PC-9 (cell line): Measurements from ENCODE around the gene CBX5.
A peak's percentile ranks its signal among the peaks of the same experiment; 100 is the strongest.

Experiments used
- CTCF ChIP-seq: fragments of 200-600 bp; sonication (generic); conservative IDR thresholded peaks from 2 replicates; pipeline ENCODE4 v1.6.1; 2017; ENCODE audit warnings: mixed run types, antibody characterized with exemption, mild to moderate bottlenecking, moderate library complexity
- EZH2 ChIP-seq: fragments of 200-600 bp; sonication (generic); IDR thresholded peaks from 2 replicates; pipeline ENCODE4 v1.8.0; 2017; ENCODE audit warnings: antibody characterized with exemption, low read depth

GRCh38 chr12:54214553-54215406 lies 65.1 kb downstream of the CBX5 start:
- no peak for TF ChIP-seq EZH2
- peak; percentile 93 for TF ChIP-seq CTCF
